DMS79 treated with DMSO at 0.1 percent for 48 hours (cell line): ENCODE results near the gene RASL12.
"Not testable (repeated sequence)": the region's sequence is repeated elsewhere in the genome, so short reads cannot be mapped to it uniquely, and the experiment has no call there.

Experiments used
- DNase-seq: peaks from one replicate; lab custom pipeline; 2025; lab: John Stamatoyannopoulos, UW

RASL12 gene

DNA sequence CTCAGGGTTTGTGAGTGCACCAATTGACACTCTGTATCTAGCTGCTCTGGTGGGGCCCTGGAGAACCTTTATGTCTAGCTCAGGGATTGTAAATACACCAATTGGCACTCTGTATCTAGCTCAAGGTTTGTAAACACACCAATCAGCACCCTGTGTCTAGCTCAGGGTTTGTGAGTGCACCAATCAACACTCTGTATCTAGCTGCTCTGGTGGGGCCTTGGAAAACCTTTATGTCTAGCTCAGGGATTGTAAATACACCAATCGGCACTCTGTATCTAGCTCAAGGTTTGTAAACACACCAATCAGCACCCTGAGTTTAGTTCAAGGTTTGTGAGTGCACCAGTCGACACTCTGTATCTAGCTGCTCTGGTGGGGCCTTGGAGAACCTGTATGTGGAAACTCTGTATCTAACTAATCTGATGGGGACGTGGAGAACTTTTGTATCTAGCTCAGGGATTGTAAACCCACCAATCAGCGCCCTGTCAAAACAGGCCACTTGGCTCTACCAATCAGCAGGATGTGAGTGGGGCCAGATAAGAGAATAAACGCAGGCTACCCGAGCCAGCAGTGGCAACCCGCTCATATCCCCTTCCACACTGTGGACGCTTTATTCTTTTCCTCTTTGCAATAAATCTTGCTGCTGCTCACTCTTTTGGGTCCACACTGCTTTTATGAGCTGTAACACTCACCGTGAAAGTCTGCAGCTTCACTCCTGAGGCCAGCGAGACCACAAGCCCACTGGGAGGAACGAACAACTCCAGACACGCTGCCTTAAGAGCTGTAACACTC, 8.0 kb upstream of the RASL12 start:
- DNase-seq, result not testable (repeated sequence)

GRCh38 chr15:65074946-65075345, 7.2 kb upstream of the RASL12 start:
- DNase-seq, result not testable (repeated sequence)

- no peak for DNase-seq
Measured at GRCh38 chr15:65072617-65073016, 4.8 kb upstream of the RASL12 start.

DNA sequence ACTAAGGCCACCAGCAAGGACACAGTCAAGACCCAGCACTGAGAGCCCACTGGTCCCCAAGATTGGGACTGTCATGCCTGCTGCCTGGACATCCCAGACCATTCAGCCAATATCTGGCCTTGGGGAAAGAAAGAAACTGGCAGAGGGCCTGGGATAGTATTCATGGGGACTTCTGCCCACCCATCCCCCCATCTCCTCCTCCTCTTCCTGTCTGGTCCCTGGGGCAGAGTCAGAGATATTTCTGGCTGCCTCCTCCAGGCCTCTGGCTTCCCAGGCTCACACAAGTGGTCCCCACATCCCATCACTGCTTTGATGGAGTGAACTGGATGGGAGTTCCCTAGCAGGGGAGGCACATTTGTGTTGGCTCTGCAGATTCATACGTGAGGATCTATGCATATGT, 4.2 kb upstream of the RASL12 start:
- no peak for DNase-seq

GRCh38 chr15:65071381-65071811, 3.6 kb upstream of the RASL12 start:
- no peak for DNase-seq

GRCh38 chr15:65069779-65070546, 2.2 kb upstream of the RASL12 start:
- DNase-seq, result no peak

GRCh38 chr15:65069179-65069578, 1.4 kb upstream of the RASL12 start:
- DNase-seq, result no peak

DNA sequence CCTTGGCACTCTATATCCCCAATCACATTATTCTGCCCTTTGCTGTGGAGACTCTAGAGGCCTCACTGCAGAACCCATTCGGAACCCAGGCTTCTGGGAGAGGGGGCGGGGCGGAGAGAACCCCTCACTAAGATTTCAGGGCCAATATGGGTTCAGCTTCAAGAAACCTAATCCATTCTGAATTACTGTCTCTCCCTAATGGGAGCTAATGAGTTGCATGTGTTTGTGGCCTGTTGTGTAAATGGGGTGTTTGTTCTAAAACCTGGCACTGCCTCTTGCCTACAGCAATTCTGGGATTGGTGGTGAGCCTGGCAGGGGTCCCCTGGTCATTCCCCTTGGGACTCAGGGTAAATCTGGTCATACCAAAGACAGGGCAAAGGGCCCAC, 605 bp upstream of the RASL12 start:
- no peak for DNase-seq

GRCh38 chr15:65067317-65067644, 510 bp downstream of the RASL12 start:
- DNase-seq, result no peak

- DNase-seq, result no peak
Measured at GRCh38 chr15:65066635-65067316, 1.0 kb downstream of the RASL12 start.

GRCh38 chr15:65066001-65066634, 1.7 kb downstream of the RASL12 start:
- no peak for DNase-seq

- DNase-seq, result no peak
Measured at GRCh38 chr15:65062726-65063125, 5.1 kb downstream of the RASL12 start.

DNA sequence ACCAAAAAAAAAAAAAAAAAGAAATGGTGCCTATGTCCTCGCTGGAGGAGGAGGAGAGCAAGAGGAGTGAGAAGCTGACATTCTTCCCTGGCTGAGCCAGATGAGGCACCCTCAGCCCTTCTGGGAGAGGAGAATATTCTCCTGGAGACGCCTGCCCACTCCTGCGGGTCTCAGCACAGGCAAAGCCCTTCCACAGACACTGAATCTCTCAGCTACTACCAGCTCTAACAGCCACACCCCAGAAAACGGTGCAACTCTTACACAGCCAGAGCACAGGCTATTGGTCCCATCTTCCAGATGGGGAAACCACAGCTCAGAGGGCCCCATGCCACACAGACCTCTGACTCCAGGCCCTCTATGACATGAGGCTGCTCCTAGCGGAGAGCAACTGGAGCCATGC, 5.7 kb downstream of the RASL12 start:
- no peak for DNase-seq

- no peak for DNase-seq
Measured at GRCh38 chr15:65060641-65061397, 7.0 kb downstream of the RASL12 start.

DNA sequence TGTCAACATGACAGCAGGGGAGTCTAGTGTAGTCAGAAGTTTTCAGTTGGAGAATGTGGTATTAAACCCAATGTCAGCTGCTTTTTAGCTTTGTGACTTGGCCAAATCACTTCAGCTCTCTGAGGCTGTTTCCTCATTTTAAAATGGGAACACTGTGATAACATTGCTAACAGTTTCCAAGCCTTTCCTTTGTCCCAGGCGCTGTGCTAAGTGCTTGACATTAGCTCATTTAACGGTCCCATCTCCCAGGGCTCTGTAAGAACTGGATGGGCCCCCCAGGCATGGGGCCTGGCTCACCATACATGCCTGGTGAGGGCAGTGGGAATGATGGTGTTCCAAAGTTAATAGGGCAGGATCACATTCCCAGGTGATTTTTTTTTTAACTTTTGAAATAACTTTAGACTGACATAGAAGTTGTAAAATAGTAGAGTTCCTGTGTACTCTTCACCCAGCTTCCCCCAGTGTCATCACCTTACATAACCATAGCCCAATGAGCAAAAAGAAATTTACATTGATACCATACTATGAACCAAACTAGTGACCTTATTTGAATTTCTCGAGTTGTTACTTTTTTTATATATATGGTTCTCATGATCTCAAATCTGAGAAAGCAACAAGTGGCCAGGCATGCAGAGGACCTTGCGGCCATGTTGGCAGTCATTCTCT, 7.7 kb downstream of the RASL12 start:
- no peak for DNase-seq

GRCh38 chr15:65059369-65059750, 8.4 kb downstream of the RASL12 start:
- no peak for DNase-seq

GRCh38 chr15:65058394-65059368, 9.1 kb downstream of the RASL12 start:
- no peak for DNase-seq

GRCh38 chr15:65057549-65057940, 10.2 kb downstream of the RASL12 start:
- no peak for DNase-seq

GRCh38 chr15:65056868-65057548, 10.8 kb downstream of the RASL12 start:
- DNase-seq, result no peak
